Erythroblast (primary cell): Measurements from ENCODE around the gene C1RL.

Experiments used
- DNase-seq, 2 experiments: peaks; one replicate each; lab custom pipeline; 2025; lab: John Stamatoyannopoulos, UW
- GATA1 ChIP-seq: IDR thresholded peaks from 2 replicates; pipeline ENCODE4 v1.6.1; 2011; ENCODE audit warnings: low read depth, mild to moderate bottlenecking, control low read depth, low read length, moderate library complexity
- POLR2A ChIP-seq: IDR thresholded peaks from 2 replicates; pipeline ENCODE4 v1.6.1; 2011; ENCODE audit warnings: mild to moderate bottlenecking, low read length

C1RL gene

GRCh38 chr12:7144414-7145120 is 35.6 kb upstream of the C1RL start:
- DNase-seq = peak; percentile 54 to 70
- TF ChIP-seq GATA1 = no peak
- TF ChIP-seq POLR2A = no peak

GRCh38 chr12:7143564-7143963 is 34.5 kb upstream of the C1RL start:
- no peak for DNase-seq
- TF ChIP-seq POLR2A (no peak), GATA1 (no peak)

DNA sequence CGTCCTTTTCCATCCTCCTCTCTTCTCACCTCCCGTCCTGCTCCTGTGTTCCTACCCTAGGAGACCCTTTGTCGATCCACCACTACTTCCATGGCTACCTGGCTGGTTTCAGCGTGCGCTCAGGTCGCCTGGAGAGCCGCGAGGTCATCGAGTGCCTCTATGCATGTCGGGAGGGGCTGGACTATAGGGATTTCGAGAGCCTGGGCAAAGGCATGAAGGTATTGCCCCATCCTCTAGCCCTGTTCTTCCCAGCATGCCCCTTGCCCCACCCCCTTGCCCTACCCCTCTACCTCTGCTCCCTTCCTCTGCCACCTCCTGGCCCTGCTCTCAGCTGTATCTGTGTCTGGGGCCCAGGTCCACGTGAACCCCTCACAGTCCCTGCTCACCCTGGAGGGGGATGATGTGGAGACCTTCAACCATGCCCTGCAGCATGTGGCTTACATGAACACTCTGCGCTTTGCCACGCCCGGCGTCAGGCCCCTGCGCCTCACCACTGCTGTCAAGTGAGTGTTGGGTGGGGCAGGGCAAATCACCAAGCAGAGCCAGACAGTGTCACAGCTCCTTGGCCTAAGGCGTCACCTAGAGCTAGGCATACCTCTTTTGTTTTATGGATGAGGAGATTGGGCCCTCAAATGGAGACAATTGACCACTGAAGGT is 33.9 kb upstream of the C1RL start:
- TF ChIP-seq POLR2A = no peak
- TF ChIP-seq GATA1 = no peak
- no peak for DNase-seq

DNA sequence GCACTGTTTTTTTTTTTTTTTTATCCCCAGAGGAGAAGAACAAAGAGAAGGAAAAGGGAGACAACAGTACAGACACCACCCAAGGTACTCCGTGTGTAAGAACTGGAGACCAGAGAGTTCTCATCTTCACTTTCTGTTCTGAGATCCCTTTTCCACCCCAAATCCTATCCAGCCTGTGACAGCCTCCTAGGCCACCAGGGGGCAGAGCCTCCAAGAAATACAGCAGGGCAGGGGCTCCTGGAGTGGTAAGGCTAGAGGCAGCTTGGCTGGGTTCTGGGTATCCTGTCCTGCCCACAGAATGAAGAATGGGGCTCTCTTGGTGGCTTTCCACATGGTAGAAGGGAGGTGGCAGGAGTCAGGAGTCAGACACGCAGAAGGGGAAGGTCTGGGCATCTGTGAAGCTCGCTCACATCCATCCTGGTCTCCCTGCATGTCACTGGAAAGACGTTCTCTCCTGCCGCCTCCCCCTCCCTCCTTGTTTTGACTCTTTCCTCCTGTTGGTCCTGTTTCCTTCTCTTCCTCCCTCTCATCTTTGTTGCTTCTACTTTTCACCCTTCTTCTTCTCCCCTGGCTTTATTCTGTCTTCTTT is 33.1 kb upstream of the C1RL start:
- peak; percentile 66 to 78 for DNase-seq
- no peak for TF ChIP-seq GATA1
- TF ChIP-seq POLR2A = no peak

DNA sequence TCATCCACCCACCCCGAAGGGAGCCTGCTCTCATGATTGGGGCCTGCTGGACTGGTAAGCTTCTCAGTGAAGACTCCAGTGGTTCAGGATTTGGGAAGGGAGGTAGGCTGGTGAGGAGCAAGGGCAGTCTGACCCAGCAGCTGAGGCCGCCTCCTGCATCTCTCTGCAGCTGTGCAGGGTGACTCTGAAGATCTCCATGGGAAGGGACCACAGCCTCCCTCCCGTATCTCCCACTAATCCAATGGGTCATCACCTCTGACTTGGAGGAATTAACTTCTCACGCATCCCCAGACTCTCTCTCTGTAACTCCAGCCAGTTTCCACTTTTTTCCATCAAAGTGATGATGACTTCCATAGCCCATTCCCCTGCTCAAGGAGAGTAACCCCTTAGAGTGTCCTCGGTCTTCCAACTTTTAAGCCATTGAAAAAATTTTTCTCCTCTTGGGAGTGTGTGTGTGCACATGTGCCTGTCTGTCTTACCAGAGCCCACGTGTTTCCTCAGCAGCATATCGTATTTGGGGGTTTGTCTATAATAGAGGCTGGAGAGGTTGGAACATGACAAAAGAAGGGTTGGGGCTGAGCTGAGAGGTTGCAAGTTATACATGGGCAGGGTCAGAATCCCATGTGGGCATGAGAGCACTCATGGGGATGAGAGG is 32.5 kb upstream of the C1RL start:
- DNase-seq = no peak
- TF ChIP-seq POLR2A = no peak
- no peak for TF ChIP-seq GATA1

DNA sequence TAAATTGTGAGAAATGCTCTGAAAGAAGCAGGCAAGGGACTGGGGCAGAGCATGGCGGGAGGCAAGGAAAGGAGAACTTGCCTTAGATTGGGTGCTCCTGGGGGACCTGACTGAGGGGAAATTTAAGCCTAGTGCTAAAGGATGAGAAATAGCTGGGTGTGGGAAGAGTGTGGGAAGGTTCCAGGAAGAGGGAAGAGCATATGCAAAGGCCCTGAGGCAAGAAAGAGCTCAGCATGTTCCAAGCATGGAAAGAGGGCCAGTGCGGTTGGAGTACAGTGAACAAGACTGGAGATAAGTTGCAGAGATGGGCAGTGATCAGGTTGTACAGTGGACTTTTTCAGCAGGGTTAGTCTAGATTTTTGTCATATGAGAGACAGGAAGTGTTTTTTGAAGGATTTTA is 30.2 kb upstream of the C1RL start:
- no peak for DNase-seq
- TF ChIP-seq GATA1 = no peak
- TF ChIP-seq POLR2A = no peak

- no peak for TF ChIP-seq POLR2A
Observed at GRCh38 chr12:7137908-7138307, 28.9 kb upstream of the C1RL start.

DNA sequence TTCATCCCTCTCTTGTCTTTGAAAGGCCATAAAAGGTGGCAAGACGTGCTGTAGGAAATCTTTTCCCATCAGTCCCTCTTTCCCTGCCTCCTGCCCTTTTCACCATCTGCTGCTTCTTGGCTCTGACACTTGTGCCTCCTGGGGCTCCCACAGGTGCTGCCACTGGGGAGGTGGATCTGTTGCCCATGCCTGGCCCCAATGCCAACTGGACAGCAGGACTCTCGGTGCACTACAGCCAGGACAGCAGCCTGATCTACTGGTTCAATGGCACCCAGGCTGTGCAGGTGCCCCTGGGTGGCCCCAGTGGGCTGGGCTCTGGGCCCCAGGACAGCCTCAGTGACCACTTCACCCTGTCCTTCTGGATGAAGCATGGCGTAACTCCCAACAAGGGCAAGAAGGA is 27.7 kb upstream of the C1RL start:
- no peak for TF ChIP-seq POLR2A
- TF ChIP-seq GATA1 = no peak

More at GRCh38 chr12:7137908-7138307, 28.9 kb upstream of the C1RL start:
- no peak for DNase-seq

GRCh38 chr12:7136071-7136470 is 27.1 kb upstream of the C1RL start:
- DNase-seq = no peak

More for the DNA sequence above, 27.7 kb upstream of the C1RL start:
- DNase-seq = no peak

GRCh38 chr12:7134396-7135166 is 25.6 kb upstream of the C1RL start:
- no peak for TF ChIP-seq POLR2A
- TF ChIP-seq GATA1 = no peak
- DNase-seq = no peak

More at GRCh38 chr12:7136071-7136470, 27.1 kb upstream of the C1RL start:
- TF ChIP-seq GATA1 (no peak), POLR2A (no peak)

DNA sequence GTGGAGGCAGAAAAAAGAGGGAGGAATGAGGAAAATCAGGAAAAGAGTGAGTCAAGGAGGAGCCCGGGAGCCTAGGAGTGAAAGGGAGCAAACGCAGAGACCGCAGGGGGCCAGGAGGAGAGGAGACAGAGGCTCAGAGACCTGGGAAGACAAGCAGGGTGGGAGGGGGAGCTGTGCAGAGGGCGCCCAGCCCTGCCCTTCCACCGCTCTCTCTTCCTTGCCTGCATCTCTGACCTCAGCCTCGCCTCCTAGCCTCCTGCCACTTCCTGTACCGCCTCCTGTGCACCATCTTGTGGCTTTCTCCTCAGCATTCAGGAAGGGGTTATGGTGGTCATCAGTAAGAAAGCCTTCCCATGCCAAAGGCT is 22.5 kb upstream of the C1RL start:
- peak in 1 of 2 experiments; percentile 11 for DNase-seq
- TF ChIP-seq GATA1 (no peak), POLR2A (no peak)

DNA sequence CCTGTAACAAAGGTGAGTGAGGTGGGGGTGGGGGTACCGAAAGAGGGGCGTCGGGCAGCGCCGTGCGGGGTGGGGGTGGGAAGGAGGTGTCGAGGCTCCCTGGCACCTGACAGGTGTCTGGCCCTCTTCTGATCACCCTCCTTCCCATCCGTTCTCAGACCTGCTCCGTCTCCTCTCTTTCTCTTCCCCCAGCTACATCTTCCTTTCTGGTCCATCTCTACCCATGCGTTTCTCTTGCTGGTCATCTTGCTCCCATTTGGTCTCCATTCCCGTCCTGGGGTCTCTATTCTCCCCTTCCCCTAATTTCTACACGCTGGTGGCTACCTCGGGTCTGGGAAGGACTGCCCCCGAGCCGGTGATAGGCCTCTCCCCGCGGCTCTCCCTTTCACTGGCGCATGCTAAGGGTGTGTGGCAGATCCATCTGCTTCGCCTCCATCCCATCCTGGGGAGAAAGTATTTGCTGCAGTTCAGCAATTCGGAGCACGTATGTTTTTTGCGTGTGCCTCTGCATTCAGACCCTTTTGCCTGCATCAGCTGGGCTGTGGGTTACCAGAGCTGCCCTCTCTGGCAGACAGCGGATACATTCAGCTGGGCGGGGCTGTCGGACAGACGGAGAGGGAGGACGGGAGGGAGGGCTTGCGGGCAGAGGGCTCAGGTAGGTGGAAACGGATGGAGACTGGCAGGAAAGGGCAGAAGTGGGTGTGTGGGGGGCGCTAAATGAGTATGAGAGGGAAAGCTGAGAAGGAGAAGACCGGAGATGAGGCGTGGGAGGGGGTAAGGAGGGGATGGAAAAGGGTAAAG is 21.9 kb upstream of the C1RL start:
- TF ChIP-seq GATA1 = no peak
- TF ChIP-seq POLR2A = no peak
- peak; percentile 38 to 42 for DNase-seq
